ENCODE results near the gene PPP1R12C.
"Not testable (repeated sequence)": the region's sequence is repeated elsewhere in the genome, so short reads cannot be mapped to it uniquely, and the experiment has no call there.

Gene PPP1R12C

GRCh38 chr19:55116859-55117662 lies at the start of gene PPP1R12C:
PPP1R12C (minus strand) TSS chr19:55117637; CDS start chr19:55117543, 94 bp downstream.
- DNase-seq = no peak

GRCh38 chr19:55166530-55167268 lies 49.3 kb upstream of the PPP1R12C start, which contains the start of gene DNAAF3:
DNAAF3 (minus strand) TSS chr19:55166613; CDS start chr19:55166413, 200 bp downstream.
- peak; percentile 34 to 35 for DNase-seq

- DNase-seq = no peak
Measured at GRCh38 chr19:55165952-55166529, 48.6 kb upstream of the PPP1R12C start.

GRCh38 chr19:55161571-55162322 lies 44.3 kb upstream of the PPP1R12C start:
- DNase-seq = no peak

GRCh38 chr19:55160986-55161365 lies 43.5 kb upstream of the PPP1R12C start:
- DNase-seq = no peak

GRCh38 chr19:55160128-55160985 lies 42.9 kb upstream of the PPP1R12C start:
- DNase-seq = peak; percentile 77 to 80

GRCh38 chr19:55158848-55159749 lies 41.7 kb upstream of the PPP1R12C start:
- no peak for DNase-seq

GRCh38 chr19:55158423-55158822 lies 41.0 kb upstream of the PPP1R12C start:
- DNase-seq = no peak

- no peak for DNase-seq
Measured at GRCh38 chr19:55157064-55157908, 39.8 kb upstream of the PPP1R12C start, which contains the start of gene TNNI3. TNNI3 (minus strand) TSS chr19:55157732; CDS start chr19:55157589, 143 bp downstream.

GRCh38 chr19:55156202-55157063 lies 39.0 kb upstream of the PPP1R12C start:
- no peak for DNase-seq

GRCh38 chr19:55155784-55156183 lies 38.3 kb upstream of the PPP1R12C start:
- DNase-seq = not testable (repeated sequence)

GRCh38 chr19:55153652-55154264 lies 36.3 kb upstream of the PPP1R12C start:
- DNase-seq = no peak

- no peak for DNase-seq
Measured at GRCh38 chr19:55152017-55152416, 34.6 kb upstream of the PPP1R12C start.

GRCh38 chr19:55149078-55150003 lies 31.9 kb upstream of the PPP1R12C start, which contains the start of gene TNNT1:
TNNT1 (minus strand) TSS chr19:55149206; CDS start chr19:55147157, 2,049 bp downstream.
- DNase-seq = no peak

GRCh38 chr19:55147545-55148251 lies 30.3 kb upstream of the PPP1R12C start:
- DNase-seq = no peak

GRCh38 chr19:55146705-55147273 lies 29.4 kb upstream of the PPP1R12C start:
- DNase-seq = no peak

All from activated CD4-positive, alpha-beta T cell treated with anti-CD3 and anti-CD28 coated beads, Interleukin-2, amount 50 U/mL, for 4 hours (primary cell).